Measurements from ENCODE around the gene NUDT19.

GRCh38 chr19:32748497-32748896, 56.9 kb downstream of the NUDT19 start:
- TF ChIP-seq, protein P1, sequence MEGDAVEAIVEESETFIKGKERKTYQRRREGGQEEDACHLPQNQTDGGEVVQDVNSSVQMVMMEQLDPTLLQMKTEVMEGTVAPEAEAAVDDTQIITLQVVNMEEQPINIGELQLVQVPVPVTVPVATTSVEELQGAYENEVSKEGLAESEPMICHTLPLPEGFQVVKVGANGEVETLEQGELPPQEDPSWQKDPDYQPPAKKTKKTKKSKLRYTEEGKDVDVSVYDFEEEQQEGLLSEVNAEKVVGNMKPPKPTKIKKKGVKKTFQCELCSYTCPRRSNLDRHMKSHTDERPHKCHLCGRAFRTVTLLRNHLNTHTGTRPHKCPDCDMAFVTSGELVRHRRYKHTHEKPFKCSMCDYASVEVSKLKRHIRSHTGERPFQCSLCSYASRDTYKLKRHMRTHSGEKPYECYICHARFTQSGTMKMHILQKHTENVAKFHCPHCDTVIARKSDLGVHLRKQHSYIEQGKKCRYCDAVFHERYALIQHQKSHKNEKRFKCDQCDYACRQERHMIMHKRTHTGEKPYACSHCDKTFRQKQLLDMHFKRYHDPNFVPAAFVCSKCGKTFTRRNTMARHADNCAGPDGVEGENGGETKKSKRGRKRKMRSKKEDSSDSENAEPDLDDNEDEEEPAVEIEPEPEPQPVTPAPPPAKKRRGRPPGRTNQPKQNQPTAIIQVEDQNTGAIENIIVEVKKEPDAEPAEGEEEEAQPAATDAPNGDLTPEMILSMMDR (IDR thresholded peaks at IDR 0.05): no peak
- TF ChIP-seq POLR2A (IDR thresholded peaks at IDR 0.05) (no peak), POLR2AphosphoS5 (IDR thresholded peaks at IDR 0.05) (no peak), EP300 (IDR thresholded peaks at IDR 0.05) (no peak)

Data from suprapubic skin (tissue), 4 donors.